Mammary epithelial cell (primary cell): ENCODE measurements around the gene CCBE1.

Experiments used
- EZH2 ChIP-seq: IDR thresholded peaks from 2 replicates; pipeline ENCODE4 v1.6.1; 2012; ENCODE audit warnings: low read length, inconsistent platforms, borderline replicate concordance
- TF ChIP-seq, protein P1 (sequence below), 2 donors: IDR thresholded peaks in 1 of 2; conservative IDR thresholded peaks in 1 of 2; 2 replicates each; pipeline ENCODE4 v1.5.1; 2011 to 2012; ENCODE audit warnings: inconsistent platforms in 2 of 2, low read length in 2 of 2, mild to moderate bottlenecking in 2 of 2, control low read depth in 1 of 2, low read depth in 1 of 2; ENCODE audit not compliant: insufficient read depth in 1 of 2; ENCODE audit errors: extremely low read depth in 1 of 2

DNA sequence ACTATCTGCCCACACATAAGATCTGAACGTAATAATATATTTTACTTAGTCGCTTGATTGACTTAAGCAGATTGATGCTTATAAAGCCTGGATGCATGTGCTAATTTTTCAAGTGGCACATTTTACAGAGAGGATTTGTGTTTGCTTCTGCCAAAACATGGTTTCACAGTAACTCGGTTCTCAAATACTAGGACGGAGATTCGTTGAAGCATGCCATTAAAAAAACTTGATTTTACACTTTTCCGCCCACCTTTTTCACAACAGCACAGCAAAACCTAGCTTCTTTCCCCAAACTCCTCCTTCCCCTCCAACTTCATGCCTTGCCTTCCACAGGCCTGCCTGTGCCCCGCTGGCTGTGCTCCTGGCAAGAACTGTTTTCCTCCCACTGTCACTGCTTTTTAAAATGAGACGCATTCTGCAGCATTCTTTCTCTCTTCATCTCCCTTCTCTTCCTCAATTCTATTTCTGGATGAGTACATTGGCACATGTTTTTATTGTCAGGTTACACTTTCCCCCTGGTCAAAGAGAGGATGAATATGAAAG lies 283.0 kb downstream of the CCBE1 start:
- TF ChIP-seq, protein P1, sequence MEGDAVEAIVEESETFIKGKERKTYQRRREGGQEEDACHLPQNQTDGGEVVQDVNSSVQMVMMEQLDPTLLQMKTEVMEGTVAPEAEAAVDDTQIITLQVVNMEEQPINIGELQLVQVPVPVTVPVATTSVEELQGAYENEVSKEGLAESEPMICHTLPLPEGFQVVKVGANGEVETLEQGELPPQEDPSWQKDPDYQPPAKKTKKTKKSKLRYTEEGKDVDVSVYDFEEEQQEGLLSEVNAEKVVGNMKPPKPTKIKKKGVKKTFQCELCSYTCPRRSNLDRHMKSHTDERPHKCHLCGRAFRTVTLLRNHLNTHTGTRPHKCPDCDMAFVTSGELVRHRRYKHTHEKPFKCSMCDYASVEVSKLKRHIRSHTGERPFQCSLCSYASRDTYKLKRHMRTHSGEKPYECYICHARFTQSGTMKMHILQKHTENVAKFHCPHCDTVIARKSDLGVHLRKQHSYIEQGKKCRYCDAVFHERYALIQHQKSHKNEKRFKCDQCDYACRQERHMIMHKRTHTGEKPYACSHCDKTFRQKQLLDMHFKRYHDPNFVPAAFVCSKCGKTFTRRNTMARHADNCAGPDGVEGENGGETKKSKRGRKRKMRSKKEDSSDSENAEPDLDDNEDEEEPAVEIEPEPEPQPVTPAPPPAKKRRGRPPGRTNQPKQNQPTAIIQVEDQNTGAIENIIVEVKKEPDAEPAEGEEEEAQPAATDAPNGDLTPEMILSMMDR (conservative IDR thresholded peaks at IDR 0.05 in 1 of 2, IDR thresholded peaks at IDR 0.05 in 1 of 2; ENCODE audit: extremely low read depth in 1 of 2, insufficient read depth in 1 of 2, low read depth in 1 of 2, low read length in 2 of 2) = no peak
- TF ChIP-seq EZH2 = no peak
